ENCODE data around the gene MAPK13.

DNA sequence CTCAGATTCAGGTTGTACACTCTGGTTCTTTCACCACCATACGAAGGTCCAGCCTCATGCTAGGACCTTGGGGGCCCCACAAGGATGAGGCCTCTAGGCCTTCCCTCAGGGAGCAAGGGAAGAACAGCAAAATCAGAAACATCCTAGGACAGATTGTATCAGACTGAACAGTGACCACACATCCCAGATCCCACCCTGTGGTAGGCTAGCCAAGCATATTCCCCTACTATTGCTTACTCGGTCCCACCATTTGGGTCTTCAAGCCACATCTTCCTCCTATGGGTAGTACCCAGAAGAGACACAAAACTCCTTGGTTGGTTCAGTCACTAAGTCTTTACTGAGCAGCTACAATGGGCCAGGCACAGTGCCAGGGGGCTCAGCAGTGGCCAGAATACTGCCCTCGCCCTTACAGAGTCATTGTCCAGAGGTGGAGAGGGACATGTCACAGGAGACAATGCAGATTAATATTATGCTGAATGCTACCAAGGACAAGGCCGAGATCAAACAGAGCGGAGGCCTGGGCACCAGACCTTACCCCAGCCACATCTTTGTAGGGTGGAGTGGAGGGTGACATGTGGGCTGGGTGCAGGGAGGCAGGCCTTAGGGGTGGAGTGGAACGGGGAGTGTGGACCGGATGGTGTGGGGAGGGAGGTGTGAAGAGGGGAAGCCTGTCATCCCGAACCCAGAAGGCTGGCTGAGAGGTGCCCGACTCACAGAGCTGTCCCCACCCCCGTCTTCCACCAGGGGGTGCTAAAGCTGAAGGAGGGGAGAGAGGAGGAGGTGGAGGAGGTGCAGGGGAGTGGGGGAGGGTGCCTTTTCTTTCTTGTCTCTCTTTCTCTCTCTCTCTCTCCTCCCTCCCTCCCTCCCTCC, 6.8 kb upstream of the MAPK13 start:
- TF ChIP-seq, protein P1, sequence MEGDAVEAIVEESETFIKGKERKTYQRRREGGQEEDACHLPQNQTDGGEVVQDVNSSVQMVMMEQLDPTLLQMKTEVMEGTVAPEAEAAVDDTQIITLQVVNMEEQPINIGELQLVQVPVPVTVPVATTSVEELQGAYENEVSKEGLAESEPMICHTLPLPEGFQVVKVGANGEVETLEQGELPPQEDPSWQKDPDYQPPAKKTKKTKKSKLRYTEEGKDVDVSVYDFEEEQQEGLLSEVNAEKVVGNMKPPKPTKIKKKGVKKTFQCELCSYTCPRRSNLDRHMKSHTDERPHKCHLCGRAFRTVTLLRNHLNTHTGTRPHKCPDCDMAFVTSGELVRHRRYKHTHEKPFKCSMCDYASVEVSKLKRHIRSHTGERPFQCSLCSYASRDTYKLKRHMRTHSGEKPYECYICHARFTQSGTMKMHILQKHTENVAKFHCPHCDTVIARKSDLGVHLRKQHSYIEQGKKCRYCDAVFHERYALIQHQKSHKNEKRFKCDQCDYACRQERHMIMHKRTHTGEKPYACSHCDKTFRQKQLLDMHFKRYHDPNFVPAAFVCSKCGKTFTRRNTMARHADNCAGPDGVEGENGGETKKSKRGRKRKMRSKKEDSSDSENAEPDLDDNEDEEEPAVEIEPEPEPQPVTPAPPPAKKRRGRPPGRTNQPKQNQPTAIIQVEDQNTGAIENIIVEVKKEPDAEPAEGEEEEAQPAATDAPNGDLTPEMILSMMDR (IDR thresholded peaks at IDR 0.05), result peak; percentile 30 to 80 (median 74)
- no peak for TF ChIP-seq POLR2A (IDR thresholded peaks at IDR 0.05)
- no peak for TF ChIP-seq POLR2AphosphoS5 (IDR thresholded peaks at IDR 0.05)

All from breast epithelium (tissue), 3 donors.